Hepatocyte (in vitro differentiated cells): ENCODE data around the gene TTC32. TPM values are rescaled to one million over a fixed set of nuclear protein-coding genes. Genes with fewer than 3 reads are reported as not detected.

Experiments used
- DNase-seq: peaks from one replicate; pipeline ENCODE4 v3.0.0-alpha.2; 2016; ENCODE audit warnings: low spot score
- H2AFZ ChIP-seq: fragments of 200-600 bp; sonication (generic); 2 replicates; pipeline ENCODE4 v1.6.0; 2016; ENCODE audit warnings: antibody characterized with exemption, mild to moderate bottlenecking
- H3K27ac ChIP-seq: fragments of 200-600 bp; sonication (generic); 2 replicates; pipeline ENCODE4 v1.5.1; 2016; ENCODE audit warnings: mild to moderate bottlenecking
- H3K27me3 ChIP-seq: fragments of 200-600 bp; sonication (generic); 2 replicates; pipeline ENCODE4 v1.6.1; 2016
- H3K36me3 ChIP-seq: fragments of 200-600 bp; sonication (generic); replicated peaks from 2 replicates; pipeline ENCODE4 v1.5.1; 2016; ENCODE audit warnings: low read depth; ENCODE audit not compliant: insufficient read depth
- H3K4me1 ChIP-seq: fragments of 200-600 bp; sonication (generic); 2 replicates; pipeline ENCODE4 v1.5.1; 2016; ENCODE audit warnings: mild to moderate bottlenecking, moderate library complexity; ENCODE audit not compliant: insufficient read depth
- H3K4me2 ChIP-seq: fragments of 200-600 bp; sonication (generic); 2 replicates; pipeline ENCODE4 v1.6.0; 2016
- H3K4me3 ChIP-seq: fragments of 200-600 bp; sonication (generic); 2 replicates; pipeline ENCODE4 v1.5.1; 2016; ENCODE audit warnings: mild to moderate bottlenecking
- H3K79me2 ChIP-seq: fragments of 200-600 bp; sonication (generic); 2 replicates; pipeline ENCODE4 v1.6.0; 2017; ENCODE audit warnings: mild to moderate bottlenecking
- H3K9me2 ChIP-seq: fragments of 200-600 bp; sonication (generic); replicated peaks from 2 replicates; pipeline ENCODE4 v1.6.0; 2017; ENCODE audit warnings: mild to moderate bottlenecking; ENCODE audit not compliant: insufficient read depth
- H3K9me3 ChIP-seq: fragments of 200-600 bp; sonication (generic); 2 replicates; pipeline ENCODE4 v1.5.1; 2016; ENCODE audit warnings: low read depth, mild to moderate bottlenecking
- H4K20me1 ChIP-seq: fragments of 200-600 bp; sonication (generic); 2 replicates; pipeline ENCODE4 v1.6.0; 2016; ENCODE audit warnings: mild to moderate bottlenecking; ENCODE audit not compliant: insufficient read depth, poor library complexity, severe bottlenecking
- EZH2 ChIP-seq: fragments of 200-600 bp; sonication (generic); IDR thresholded peaks from 2 replicates; pipeline ENCODE4 v1.6.1; 2016; ENCODE audit warnings: antibody characterized with exemption, mild to moderate bottlenecking, borderline replicate concordance
- EZH2phosphoT487 ChIP-seq: fragments of 200-600 bp; sonication (generic); IDR thresholded peaks from one replicate; pipeline ENCODE4 v1.6.1; 2018; ENCODE audit warnings: antibody characterized with exemption, mild to moderate bottlenecking, low read depth, moderate library complexity; ENCODE audit not compliant: unreplicated experiment, severe bottlenecking
- WGBS: methylation state at CpG from one replicate; pipeline ENCODE4 v1.1.6; 2016; ENCODE audit warnings: low lambda C conversion rate; ENCODE audit errors: missing lambda C conversion rate; 5-methylcytosine and 5-hydroxymethylcytosine counted together
- polyA plus RNA-seq: library from polyadenylated mRNA; unstranded; fragments of >200 nt; fragmentation: Nextera tagmentation; extraction: Ambion mirVana; gene quantifications from 2 replicates; pipeline ENCODE4 v1.2.1, GENCODE V29; 2016
- total RNA-seq: library from RNA; depleted of rRNA; stranded (reverse); fragments of >200 nt; gene quantifications from 2 replicates; pipeline ENCODE4 v1.2.3, GENCODE V29; 2014
- TF ChIP-seq, protein P1 (sequence below): fragments of 200-600 bp; sonication (generic); IDR thresholded peaks from 2 replicates; pipeline ENCODE4 v1.5.1; 2016; ENCODE audit warnings: antibody characterized with exemption, mild to moderate bottlenecking; ENCODE audit not compliant: poor library complexity

The TTC32 gene
- total and polyA plus RNA-seq, 2 experiments from 2014 or later, result 18.4 to 22.4 TPM

DNA sequence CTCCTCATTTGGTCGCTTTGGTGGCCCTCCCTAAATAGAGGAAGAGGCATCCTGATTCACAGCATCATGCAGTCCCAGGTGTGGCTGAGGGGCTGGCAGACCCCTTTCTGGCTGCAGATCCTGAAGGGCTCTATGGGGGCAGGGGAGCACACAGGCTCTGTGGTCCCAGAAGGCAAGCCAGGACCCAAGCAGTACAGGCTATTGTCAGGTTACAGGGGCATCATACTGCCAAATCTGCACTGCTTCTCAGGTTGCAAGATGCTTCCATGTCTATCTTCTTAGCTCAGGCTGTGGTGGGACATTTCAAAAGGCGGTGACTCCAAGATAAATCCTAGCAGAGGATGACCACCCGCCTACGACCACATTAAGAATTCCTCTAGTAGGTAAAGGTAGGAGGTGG, 54.3 kb downstream of the TTC32 start:
- Histone ChIP-seq H3K9me3 (no peaks in the 10 kb centered on the region), H3K4me2 (no peak overlapping the region), H3K27ac (no peak overlapping the region), H3K9me2 (no peaks in the 10 kb centered on the region), H3K36me3 (no peaks in the 10 kb centered on the region), H3K4me3 (no peak overlapping the region), H3K27me3 (no peaks in the 10 kb centered on the region), H3K4me1 (no peaks in the 10 kb centered on the region), H4K20me1 (no peaks in the 10 kb centered on the region), H3K79me2 (no peaks in the 10 kb centered on the region), H2AFZ (no peak overlapping the region)
- TF ChIP-seq EZH2, result no peak
- no peak for TF ChIP-seq EZH2phosphoT487
- TF ChIP-seq, protein P1, sequence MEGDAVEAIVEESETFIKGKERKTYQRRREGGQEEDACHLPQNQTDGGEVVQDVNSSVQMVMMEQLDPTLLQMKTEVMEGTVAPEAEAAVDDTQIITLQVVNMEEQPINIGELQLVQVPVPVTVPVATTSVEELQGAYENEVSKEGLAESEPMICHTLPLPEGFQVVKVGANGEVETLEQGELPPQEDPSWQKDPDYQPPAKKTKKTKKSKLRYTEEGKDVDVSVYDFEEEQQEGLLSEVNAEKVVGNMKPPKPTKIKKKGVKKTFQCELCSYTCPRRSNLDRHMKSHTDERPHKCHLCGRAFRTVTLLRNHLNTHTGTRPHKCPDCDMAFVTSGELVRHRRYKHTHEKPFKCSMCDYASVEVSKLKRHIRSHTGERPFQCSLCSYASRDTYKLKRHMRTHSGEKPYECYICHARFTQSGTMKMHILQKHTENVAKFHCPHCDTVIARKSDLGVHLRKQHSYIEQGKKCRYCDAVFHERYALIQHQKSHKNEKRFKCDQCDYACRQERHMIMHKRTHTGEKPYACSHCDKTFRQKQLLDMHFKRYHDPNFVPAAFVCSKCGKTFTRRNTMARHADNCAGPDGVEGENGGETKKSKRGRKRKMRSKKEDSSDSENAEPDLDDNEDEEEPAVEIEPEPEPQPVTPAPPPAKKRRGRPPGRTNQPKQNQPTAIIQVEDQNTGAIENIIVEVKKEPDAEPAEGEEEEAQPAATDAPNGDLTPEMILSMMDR, result no peak
- no peak for DNase-seq
- 99% methylated on average over 4 of the region's 4 CpGs for WGBS

Other genes starting within 250 kb of the TTC32 start
- gene WDR35, start 88.1 kb upstream of the TTC32 start, total RNA-seq, result 4.6 TPM in 2 replicates
- 1.8 and 2.0 TPM in 2 replicates for gene WDR35, start 88.1 kb upstream of the TTC32 start, polyA plus RNA-seq
- gene MATN3, start 110.7 kb upstream of the TTC32 start, total RNA-seq, result 2.3 and 3.5 TPM in 2 replicates
- gene MATN3, start 110.7 kb upstream of the TTC32 start, polyA plus RNA-seq, result 6.0 and 6.8 TPM in 2 replicates
- 255 and 338 TPM in 2 replicates for gene LAPTM4A, start 149.6 kb upstream of the TTC32 start, total RNA-seq
- gene LAPTM4A, start 149.6 kb upstream of the TTC32 start, polyA plus RNA-seq, result 455 and 484 TPM in 2 replicates